GM12878 (cell line): Measurements from ENCODE around the gene CCNA2. TPM values are rescaled to one million over a fixed set of nuclear protein-coding genes. Genes with fewer than 3 reads are reported as not detected.

Experiments
- ATAC-seq: fragments of 200-7000 bp; cut with Tn5 transposase; 3 replicates; pipeline ENCODE4 v1.9.1; 2020; ENCODE audit warnings: mild to moderate bottlenecking, moderate library complexity
- BruUV-seq: library from RNA; stranded (reverse); fragments of 400-500 nt; replicated peaks from 2 replicates; lab custom pipeline; 2021; lab: Mats Ljungman, UMichigan
- CTCF ChIA-PET: fragments of 300-600 bp; sonication (Branson Sonifier 250); formaldehyde crosslinking; extraction: SDS; loops from one replicate; lab custom pipeline; 2021; ENCODE audit warnings: inconsistent platforms; lab: Yijun Ruan, JAX
- POLR2A ChIA-PET: fragments of 350-600 bp; formaldehyde crosslinking; extraction: SDS; loops from one replicate; lab custom pipeline; 2021; ENCODE audit warnings: inconsistent platforms; lab: Charles Lee
- RAD21 ChIA-PET: fragments of 300-600 bp; sonication (Branson Sonifier 250); formaldehyde crosslinking; loops from one replicate; lab custom pipeline; 2023; ENCODE audit warnings: antibody characterized with exemption; ENCODE audit not compliant: unreplicated experiment; lab: Charles Lee
- SMC1A ChIA-PET: fragments of 300-600 bp; sonication (Branson Sonifier 250); formaldehyde crosslinking; loops from one replicate; lab custom pipeline; 2023; ENCODE audit not compliant: unreplicated experiment, uncharacterized antibody; lab: Charles Lee
- DNase-seq: peaks from one replicate; pipeline ENCODE4 v3.0.0-alpha.2; 2011; ENCODE audit warnings: low read depth, low spot score
- FAIRE-seq: peaks from 3 replicates; lab custom pipeline; 2011; peaks lifted over from hg19 to GRCh38; lab: Jason Lieb, UNC
- H2AFZ ChIP-seq: 2 replicates; pipeline ENCODE4 v1.6.0; 2011; ENCODE audit warnings: low read depth, low read length, control low read depth; ENCODE audit not compliant: control insufficient read depth
- H3K27ac ChIP-seq: 2 replicates; pipeline ENCODE4 v1.5.1; 2011; ENCODE audit warnings: control low read depth; ENCODE audit not compliant: control insufficient read depth, insufficient read depth
- H3K27me3 ChIP-seq, 2 experiments: replicated peaks in 1 of 2; 2 replicates each; pipeline versions ENCODE4 v1.6.0 to v1.6.1; 2011; ENCODE audit warnings: low read length in 1 of 2; ENCODE audit not compliant: control insufficient read depth in 2 of 2, insufficient read depth in 2 of 2
- H3K36me3 ChIP-seq, 2 experiments: 2 replicates each; pipeline ENCODE4 v1.5.1; 2011; ENCODE audit warnings: low read length in 1 of 2; ENCODE audit not compliant: control insufficient read depth in 2 of 2, insufficient read depth in 2 of 2
- H3K4me1 ChIP-seq: 2 replicates; pipeline ENCODE4 v1.6.1; 2011; ENCODE audit warnings: mild to moderate bottlenecking, low read length, moderate library complexity, mixed read lengths; ENCODE audit not compliant: control insufficient read depth, insufficient read depth
- H3K4me2 ChIP-seq: 2 replicates; pipeline ENCODE4 v1.6.0; 2011; ENCODE audit warnings: control low read depth; ENCODE audit not compliant: control insufficient read depth, insufficient read depth
- H3K4me3 ChIP-seq: fragments of 200-600 bp; sonication (generic); 2 replicates; pipeline ENCODE4 v1.5.1; 2016
- H3K79me2 ChIP-seq: 2 replicates; pipeline ENCODE4 v1.6.0; 2011; ENCODE audit warnings: low read length; ENCODE audit not compliant: control insufficient read depth, insufficient read depth
- H3K9ac ChIP-seq: 2 replicates; pipeline ENCODE4 v1.8.0; 2011; ENCODE audit warnings: low read length, control low read depth, mixed read lengths; ENCODE audit not compliant: control insufficient read depth, insufficient read depth
- H3K9me3 ChIP-seq: replicated peaks from 3 replicates; pipeline ENCODE4 v1.5.1; 2011; ENCODE audit warnings: mild to moderate bottlenecking, low read length; ENCODE audit not compliant: control insufficient read depth, insufficient read depth
- H4K20me1 ChIP-seq: 2 replicates; pipeline ENCODE4 v1.6.0; 2011; ENCODE audit not compliant: control insufficient read depth, insufficient read depth
- ATF7 ChIP-seq: fragments of 450-650 bp; IDR thresholded peaks from 2 replicates; pipeline ENCODE4 v1.6.1; 2016; ENCODE audit warnings: low read depth, mild to moderate bottlenecking
- CBX5 ChIP-seq: sonication (generic); IDR thresholded peaks from 2 replicates; pipeline ENCODE4 v1.6.1; 2016; ENCODE audit warnings: low read depth, moderate library complexity, mild to moderate bottlenecking, inconsistent platforms
- FOXM1 ChIP-seq: IDR thresholded peaks from 2 replicates; pipeline ENCODE4 v1.6.1; 2012; ENCODE audit warnings: low read depth, mild to moderate bottlenecking, inconsistent platforms, low read length, moderate library complexity
- HDAC6 ChIP-seq: fragments of 200-600 bp; sonication (generic); IDR thresholded peaks from one replicate; pipeline ENCODE4 v1.8.0; 2017; ENCODE audit warnings: antibody characterized with exemption; ENCODE audit not compliant: unreplicated experiment
- IKZF1 ChIP-seq: fragments of 450-650 bp; conservative IDR thresholded peaks from 2 replicates; pipeline ENCODE4 v1.6.1; 2017; ENCODE audit warnings: antibody characterized with exemption, mild to moderate bottlenecking
- IKZF2 ChIP-seq, 2 experiments: fragments of 450-650 bp; IDR thresholded peaks; 2 replicates each; pipeline ENCODE4 v1.6.1; 2017; ENCODE audit warnings: mild to moderate bottlenecking in 2 of 2, moderate library complexity in 2 of 2
- IRF4 ChIP-seq: IDR thresholded peaks from 2 replicates; pipeline ENCODE4 v1.6.1; 2011; ENCODE audit warnings: low read depth, low read length
- KDM1A ChIP-seq: fragments of 200-600 bp; sonication (generic); IDR thresholded peaks from 2 replicates; pipeline ENCODE4 v1.6.1; 2016; ENCODE audit warnings: borderline replicate concordance
- RAD51 ChIP-seq: fragments of 450-650 bp; IDR thresholded peaks from 2 replicates; pipeline ENCODE4 v1.6.1; 2016; ENCODE audit warnings: moderate library complexity, mild to moderate bottlenecking, inconsistent platforms
- SKIL ChIP-seq: fragments of 450-650 bp; IDR thresholded peaks from 2 replicates; pipeline ENCODE4 v1.6.1; 2017; ENCODE audit warnings: mild to moderate bottlenecking, low read depth, inconsistent platforms; ENCODE audit not compliant: poor library complexity, severe bottlenecking
- TCF7 ChIP-seq: IDR thresholded peaks from 2 replicates; pipeline ENCODE4 v1.6.1; 2014; ENCODE audit warnings: antibody characterized with exemption, borderline replicate concordance
- ZNF687 ChIP-seq: fragments of 450-650 bp; IDR thresholded peaks from 2 replicates; pipeline ENCODE4 v1.6.1; 2017; ENCODE audit warnings: mild to moderate bottlenecking, moderate library complexity
- WGBS: methylation state at CpG from one replicate; pipeline ENCODE4 v1.1.6; 2016; ENCODE audit warnings: low lambda C conversion rate; ENCODE audit not compliant: insufficient replicate concordance, insufficient coverage; ENCODE audit errors: missing lambda C conversion rate; 5-methylcytosine and 5-hydroxymethylcytosine counted together
- in situ Hi-C: fragments of 300-500 bp; cut with MboI; formaldehyde crosslinking; loops from 9 replicates; pipeline ENCODE4 v1.14.3; 2018; ENCODE audit warnings: mixed read lengths
- intact Hi-C: fragments of 100-400 bp; cut with micrococcal nuclease; formaldehyde crosslinking; loops from one replicate; pipeline ENCODE4 v1.14.2; 2022; ENCODE audit not compliant: unreplicated experiment
- polyA plus RNA-seq, 11 experiments: library from polyadenylated mRNA; depleted of rRNA in 4 of 11; unstranded in 6 of 11; stranded (reverse) in 5 of 11; fragments of >200 nt; fragmentation: Nextera tagmentation in 4 of 11; fragmentation: Illumina TruSeq in 1 of 11; extraction: Ambion mirVana in 4 of 11; extraction: Trizol in 1 of 11; gene quantifications; 1 replicate in 1 of 11; 2 replicates in 10 of 11; pipeline versions ENCODE4 v1.2.1 to v1.2.3, GENCODE V29; 2011 to 2016; ENCODE audit warnings: inconsistent platforms in 2 of 11, missing spikeins in 2 of 11, low read depth in 1 of 11
- total RNA-seq, 4 experiments: library from RNA; depleted of rRNA in 3 of 4; stranded (reverse); fragments of >200 nt in 3 of 4; fragmentation: Illumina TruSeq in 1 of 4; extraction: Trizol in 1 of 4; gene quantifications; 2 replicates each; pipeline versions ENCODE4 v1.2.1 to v1.2.3, GENCODE V29; 2013 to 2021
- TF ChIP-seq, protein P1 (sequence below): fragments of 150-350 bp; IDR thresholded peaks from 2 replicates; pipeline ENCODE4 v1.6.1; 2014; ENCODE audit warnings: mild to moderate bottlenecking, low read depth, low read length

Gene CCNA2
- total and polyA plus RNA-seq, 10 of the 15 experiments (the other 5 are each of a cell fraction or from before 2014, with no cell fraction given): 21.8 to 153 (median 94.5) TPM

GRCh38 chr4:121822796-121823504 lies 733 bp downstream of the CCNA2 start (continued):
- no peak for TF ChIP-seq SKIL

DNA sequence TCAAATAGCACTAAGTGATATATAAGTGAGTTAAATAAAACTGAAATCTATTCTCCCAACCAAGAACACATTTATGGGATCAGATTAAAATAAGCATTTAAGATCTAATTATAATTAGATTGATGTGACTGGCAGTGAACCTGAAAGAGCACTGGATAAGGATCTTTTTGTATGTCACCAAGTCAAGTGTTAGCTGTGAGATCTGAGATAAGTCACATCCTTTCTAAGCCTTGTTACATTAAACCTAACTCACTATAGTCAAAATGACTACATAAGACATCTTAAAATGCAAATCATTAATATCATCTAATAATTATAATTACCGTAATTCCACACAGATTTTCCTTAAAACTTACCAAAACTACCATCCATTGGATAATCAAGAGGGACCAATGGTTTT lies 1.6 kb downstream of the CCNA2 start:
- Histone ChIP-seq H3K27ac (peak overlapping the region; percentile 89), H3K9me3 (no peaks in the 10 kb centered on the region), H3K9ac (peak overlapping the region; percentile 75; the same call in 1 of the 2 replicates), H3K4me2 (peak overlapping the region; percentile 48), H3K79me2 (peaks cover 49% of the 10 kb centered on the region), H3K4me1 (no peaks in the 10 kb centered on the region), H4K20me1 (no peaks in the 10 kb centered on the region), H3K4me3 (peak overlapping the region; percentile 100), H3K36me3 (peaks cover 0 to 15% of the 10 kb centered on the region in 2 experiments; a peak in 3 of 4 replicates), H3K27me3 (no peaks in the 10 kb centered on the region), H2AFZ (peak overlapping the region; percentile 93)
- no TSS peak for BruUV-seq
- ChIA-PET RAD21 (interaction anchor here (1.2 to 2.2 kb wide), 4 partner anchors 10 to 78 kb away, joined by 3 to 7 read pairs (median 6); partner anchors contain the start of gene BBS7), POLR2A (interaction anchor here (0.9 to 2.2 kb wide), 3 partner anchors 17 to 48 kb away, joined by 3 to 7 read pairs (median 4); partner anchors contain the start of genes BBS7 and EXOSC9), SMC1A (interaction anchor here (1.0 to 1.6 kb wide), 5 partner anchors 12 to 54 kb away, joined by 3 to 4 read pairs (median 3); no protein-coding TSS in a partner anchor), CTCF (interaction anchor here (0.8 to 1.7 kb wide), 3 partner anchors 23 to 755 kb away, joined by 3 to 5 read pairs (median 3); no protein-coding TSS in a partner anchor)
- no peak for DNase-seq
- WGBS: 91% methylated on average over 1 of the region's 1 CpG
- ATAC-seq: no peak
- intact Hi-C loops: no loop called here
- FAIRE-seq: no peak
- in situ Hi-C loops: no loop called here
- no peak for TF ChIP-seq ATF7
- TF ChIP-seq IKZF1: no peak
- no peak for TF ChIP-seq ZNF687
- TF ChIP-seq IKZF2 (IDR thresholded peaks at IDR 0.05): no peak
- no peak for TF ChIP-seq RAD51
- TF ChIP-seq, protein P1, sequence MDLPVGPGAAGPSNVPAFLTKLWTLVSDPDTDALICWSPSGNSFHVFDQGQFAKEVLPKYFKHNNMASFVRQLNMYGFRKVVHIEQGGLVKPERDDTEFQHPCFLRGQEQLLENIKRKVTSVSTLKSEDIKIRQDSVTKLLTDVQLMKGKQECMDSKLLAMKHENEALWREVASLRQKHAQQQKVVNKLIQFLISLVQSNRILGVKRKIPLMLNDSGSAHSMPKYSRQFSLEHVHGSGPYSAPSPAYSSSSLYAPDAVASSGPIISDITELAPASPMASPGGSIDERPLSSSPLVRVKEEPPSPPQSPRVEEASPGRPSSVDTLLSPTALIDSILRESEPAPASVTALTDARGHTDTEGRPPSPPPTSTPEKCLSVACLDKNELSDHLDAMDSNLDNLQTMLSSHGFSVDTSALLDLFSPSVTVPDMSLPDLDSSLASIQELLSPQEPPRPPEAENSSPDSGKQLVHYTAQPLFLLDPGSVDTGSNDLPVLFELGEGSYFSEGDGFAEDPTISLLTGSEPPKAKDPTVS: no peak
- no peak for TF ChIP-seq TCF7
- no peak for TF ChIP-seq KDM1A
- no peak for TF ChIP-seq HDAC6
- no peak for TF ChIP-seq FOXM1
- TF ChIP-seq CBX5: no peak
- TF ChIP-seq IRF4: no peak
